Gastroesophageal sphincter (tissue), 2 donors: ENCODE data around the gene LTBP2.

Experiments used
- EP300 ChIP-seq: sonication (generic); formaldehyde crosslinking; IDR thresholded peaks from one replicate; pipeline ENCODE4 v1.6.1; 2017; ENCODE audit warnings: antibody characterized with exemption, mild to moderate bottlenecking
- POLR2A ChIP-seq, 2 donors: fragments of 450-650 bp; IDR thresholded peaks; one replicate each; pipeline ENCODE4 v1.6.1; 2017; ENCODE audit warnings: antibody characterized with exemption in 2 of 2, mild to moderate bottlenecking in 2 of 2, moderate library complexity in 1 of 2

- TF ChIP-seq POLR2A (IDR thresholded peaks at IDR 0.05) = no peak
- TF ChIP-seq EP300 = no peak
Observed at GRCh38 chr14:74628418-74628817, 16.4 kb upstream of the LTBP2 start.
